H1 (cell line): ENCODE data around the gene ACO1. TPM values are rescaled to one million over a fixed set of nuclear protein-coding genes. Genes with fewer than 3 reads are reported as not detected.

Source experiments
- CTBP2 ChIP-seq: IDR thresholded peaks from 2 replicates; pipeline ENCODE4 v1.7.0; 2011; ENCODE audit warnings: borderline replicate concordance, mild to moderate bottlenecking, moderate library complexity, mixed read lengths, low read length; ENCODE audit not compliant: insufficient read depth, insufficient read length
- KDM1A ChIP-seq: fragments of 200-600, 300-600 bp; sonication (generic); IDR thresholded peaks from 2 replicates; pipeline ENCODE4 v1.7.1; 2016; ENCODE audit warnings: mild to moderate bottlenecking, low read length, borderline replicate concordance
- KDM4A ChIP-seq: IDR thresholded peaks from one replicate; pipeline ENCODE4 v1.7.1; 2012; ENCODE audit warnings: low read depth, mild to moderate bottlenecking, moderate library complexity, low read length, inconsistent platforms; ENCODE audit not compliant: severe bottlenecking
- SP1 ChIP-seq: IDR thresholded peaks from 2 replicates; pipeline ENCODE4 v1.6.1; 2011; ENCODE audit warnings: low read depth, low read length
- polyA plus RNA-seq, 7 experiments: library from polyadenylated mRNA; depleted of rRNA in 3 of 7; stranded (reverse) in 5 of 7; unstranded in 2 of 7; fragments of >200 nt in 5 of 7; fragments of 200-250 nt in 2 of 7; gene quantifications; 1 replicate in 5 of 7; 2 replicates in 1 of 7; 4 replicates in 1 of 7; pipeline versions ENCODE4 v1.2.1 to v1.2.3, GENCODE V29; 2011 to 2013; ENCODE audit warnings: missing spikeins in 2 of 7, mixed read lengths in 2 of 7
- total RNA-seq: library from RNA; stranded (reverse); fragmentation: NEBNext Ultra II Directional; extraction: Animal tissue kit (Norgen Biotek cat#: 25700); gene quantifications from 2 replicates; pipeline ENCODE4 v1.2.1, GENCODE V29; 2021

Gene ACO1
- total and polyA plus RNA-seq, 2 of the 8 experiments (the other 6 are each of a cell fraction or from before 2014, with no cell fraction given): 39.3 to 49.8 TPM

DNA sequence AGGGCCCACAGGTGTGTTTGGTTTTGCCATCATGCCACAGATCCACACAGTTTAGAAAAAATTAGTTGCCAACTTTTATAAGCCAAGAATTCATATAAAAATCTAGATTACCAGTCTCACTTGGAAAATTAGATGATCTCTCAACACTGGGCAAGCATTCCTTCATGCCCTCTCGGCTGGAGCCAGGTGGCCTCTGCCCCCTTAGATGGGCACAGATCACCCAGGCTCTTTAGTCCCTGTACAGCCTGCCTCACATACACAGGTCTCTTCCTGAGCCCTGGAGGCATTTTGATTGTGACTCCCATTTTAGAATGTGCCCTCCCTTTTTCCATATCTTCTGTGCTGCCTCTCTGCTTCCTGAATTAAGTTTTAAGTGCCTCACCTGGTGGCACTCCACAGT, 20.0 kb downstream of the ACO1 start (continued):
- TF ChIP-seq SP1 (no peak), KDM1A (no peak), KDM4A (no peak), CTBP2 (no peak)
